Measurements from ENCODE around the gene SEL1L2. TPM values are rescaled to one million over a fixed set of nuclear protein-coding genes. Genes with fewer than 3 reads are reported as not detected.

Gene SEL1L2
- total and polyA plus RNA-seq, 9 of the 15 experiments (the other 6 are each of a cell fraction or from before 2014, with no cell fraction given) = not detected

- TF ChIP-seq HMGXB4 (CRISPR knock-in tag; IDR thresholded peaks at IDR 0.05) = no peak
- no peak for TF ChIP-seq NFIC (IDR thresholded peaks at IDR 0.05)
- no peak for TF ChIP-seq RBM15 (IDR thresholded peaks at IDR 0.05; ENCODE audit: insufficient read depth, low read length)
- no peak for TF ChIP-seq ZNF175 (CRISPR knock-in tag; IDR thresholded peaks at IDR 0.05; ENCODE audit: low read depth)
- TF ChIP-seq ZNF780A (CRISPR knock-in tag; IDR thresholded peaks at IDR 0.05) = no peak
- TF ChIP-seq POLR2H (tag; IDR thresholded peaks at IDR 0.05; ENCODE audit: low read depth) = no peak
- no peak for TF ChIP-seq L3MBTL2 (IDR thresholded peaks at IDR 0.05)
- no peak for TF ChIP-seq TCF3 (CRISPR knock-in tag; IDR thresholded peaks at IDR 0.05)
These were observed 5.9 kb upstream of the SEL1L2 start (continued) for GRCh38 chr20:13996265-13996664.

GRCh38 chr20:13995841-13996240 is 5.4 kb upstream of the SEL1L2 start:
- Histone ChIP-seq H3K9ac (ENCODE audit: insufficient read depth in 1 of 2, low read depth in 2 of 2, low read length in 2 of 2) (no peak overlapping the region), H3K4me2 (ENCODE audit: insufficient read depth, low read length) (no peak overlapping the region), H3K27me3 (ENCODE audit: control insufficient read depth in 2 of 2, insufficient read depth in 2 of 2, low read length in 2 of 2) (no peaks in the 10 kb centered on the region), H4K20me1 (replicated peaks; ENCODE audit: control insufficient read depth, insufficient read depth, low read length) (no peaks in the 10 kb centered on the region), H3K9me1 (ENCODE audit: control insufficient read depth, insufficient read depth, low read length) (no peaks in the 10 kb centered on the region), H2AFZ (ENCODE audit: low read depth, low read length) (no peak overlapping the region), H3K4me3 (no peak overlapping the region), H3K4me1 (replicated peaks in 1 of 2; ENCODE audit: control insufficient read depth in 2 of 2, insufficient read depth in 2 of 2, low read length in 2 of 2) (no peaks in the 10 kb centered on the region), H3K27ac (ENCODE audit: extremely low read depth, low read depth, low read length) (no peak overlapping the region), H3K36me3 (ENCODE audit: control insufficient read depth, insufficient read depth, low read length) (no peaks in the 10 kb centered on the region), H3K79me2 (ENCODE audit: control insufficient read depth, insufficient read depth, low read length) (no peaks in the 10 kb centered on the region), H3K9me3 (replicated peaks; ENCODE audit: control insufficient read depth, insufficient read depth, low read depth, low read length) (no peaks in the 10 kb centered on the region)
- FAIRE-seq (no peak), ATAC-seq (no peak), DNase-seq (ENCODE audit: extremely low read depth in 1 of 4, low spot score in 3 of 4) (no peak)
- WGBS (ENCODE audit: insufficient coverage, low coverage, missing lambda C conversion rate) = 39% methylated on average over 7 of the region's 52 CpGs
- no peak for TF ChIP-seq ZNF551 (CRISPR knock-in tag; IDR thresholded peaks at IDR 0.05)
- no peak for TF ChIP-seq MAZ (CRISPR knock-in tag; conservative IDR thresholded peaks at IDR 0.05 in 1 of 2, IDR thresholded peaks at IDR 0.05 in 1 of 2)
- intact Hi-C loops (cut with micrococcal nuclease) (no loop called here), in situ Hi-C loops (cut with MboI) (no loop called here)
- POLR2A ChIA-PET = no interaction called here
- no TSS peak for BruUV-seq (replicated peaks)
- CTCF ChIA-PET (ENCODE audit: low intra/inter-chr PET ratio) = no interaction called here

Measured in K562 (cell line).